ENCODE data around the gene TAS2R13. TPM values are rescaled to one million over a fixed set of nuclear protein-coding genes. Genes with fewer than 3 reads are reported as not detected.

Gene TAS2R13
- total RNA-seq = under 1 TPM; 0.41 to 0.44 TPM
- long read RNA-seq = 0 reads

GRCh38 chr12:10909462-10909861 is at the start of gene TAS2R13:
Gene TAS2R13 (minus strand): TSS chr12:10909562. CDS start chr12:10909298, 264 bp downstream.
- ATAC-seq (no peak), DNase-seq (no peak)
- intact Hi-C loops (cut with DNase I) = no loop called here

GRCh38 chr12:10957741-10958140 is 48.4 kb upstream of the TAS2R13 start:
- intact Hi-C loops (cut with DNase I) = no loop called here
- no peak for ATAC-seq
- no peak for DNase-seq

- ATAC-seq (no peak), DNase-seq (no peak)
- intact Hi-C loops (cut with DNase I) = no loop called here
Measured at GRCh38 chr12:10956085-10956484, 46.7 kb upstream of the TAS2R13 start.

GRCh38 chr12:10952645-10953044 is 43.3 kb upstream of the TAS2R13 start:
- ATAC-seq (peak; percentile 68 to 79), DNase-seq (no peak)
- intact Hi-C loops (cut with DNase I) = no loop called here

- DNase-seq (no peak), ATAC-seq (no peak)
- intact Hi-C loops (cut with DNase I) = no loop called here
Measured at GRCh38 chr12:10943167-10943566, 33.8 kb upstream of the TAS2R13 start.

GRCh38 chr12:10941916-10942607 is 32.7 kb upstream of the TAS2R13 start:
- ATAC-seq (no peak), DNase-seq (no peak)
- intact Hi-C loops (cut with DNase I) = no loop called here

GRCh38 chr12:10941369-10941768 is 32.0 kb upstream of the TAS2R13 start:
- intact Hi-C loops (cut with DNase I) = no loop called here
- ATAC-seq (no peak), DNase-seq (no peak)

GRCh38 chr12:10940389-10940788 is 31.0 kb upstream of the TAS2R13 start:
- ATAC-seq (peak in 1 of 2 donors; percentile 65), DNase-seq (no peak)
- intact Hi-C loops (cut with DNase I) = no loop called here

GRCh38 chr12:10939163-10939562 is 29.8 kb upstream of the TAS2R13 start, which contains the start of gene TAS2R14:
Gene TAS2R14 (minus strand): TSS chr12:10939263. CDS start chr12:10939207, 56 bp downstream.
- ATAC-seq (no peak), DNase-seq (no peak)
- intact Hi-C loops (cut with DNase I) = no loop called here

- ATAC-seq = no peak
- intact Hi-C loops (cut with DNase I) = no loop called here
- DNase-seq = no peak
Measured at GRCh38 chr12:10936506-10936905, 27.1 kb upstream of the TAS2R13 start.

- intact Hi-C loops (cut with DNase I) = no loop called here
- DNase-seq = no peak
Measured at GRCh38 chr12:10928746-10929286, 19.5 kb upstream of the TAS2R13 start, which contains the start of gene PRH2. Gene PRH2 (plus strand): TSS chr12:10929236. CDS start chr12:10929274, 38 bp downstream.

GRCh38 chr12:10926269-10926668 is 16.9 kb upstream of the TAS2R13 start:
- intact Hi-C loops (cut with DNase I) = no loop called here
- DNase-seq (no peak), ATAC-seq (no peak)

More at GRCh38 chr12:10928746-10929286, 19.5 kb upstream of the TAS2R13 start, which contains the start of gene PRH2:
- no peak for ATAC-seq

- ATAC-seq (no peak), DNase-seq (no peak)
- intact Hi-C loops (cut with DNase I) = no loop called here
Measured at GRCh38 chr12:10919809-10920208, 10.4 kb upstream of the TAS2R13 start.

- no peak for ATAC-seq
- DNase-seq = no peak
Measured at GRCh38 chr12:10910380-10910779, 1.0 kb upstream of the TAS2R13 start.

GRCh38 chr12:10904686-10905085 is 4.7 kb downstream of the TAS2R13 start:
- ATAC-seq = no peak
- intact Hi-C loops (cut with DNase I) = no loop called here
- DNase-seq = no peak

More at GRCh38 chr12:10910380-10910779, 1.0 kb upstream of the TAS2R13 start:
- intact Hi-C loops (cut with DNase I) = no loop called here

- intact Hi-C loops (cut with DNase I) = no loop called here
- ATAC-seq (no peak), DNase-seq (no peak)
Measured at GRCh38 chr12:10901427-10901826, 7.9 kb downstream of the TAS2R13 start.

- no peak for DNase-seq
- intact Hi-C loops (cut with DNase I) = no loop called here
- ATAC-seq = no peak
Measured at GRCh38 chr12:10900972-10901371, 8.4 kb downstream of the TAS2R13 start.

GRCh38 chr12:10900530-10900929 is 8.8 kb downstream of the TAS2R13 start:
- intact Hi-C loops (cut with DNase I) = no loop called here
- ATAC-seq (no peak), DNase-seq (no peak)

GRCh38 chr12:10896854-10897253 is 12.5 kb downstream of the TAS2R13 start:
- intact Hi-C loops (cut with DNase I) = no loop called here
- ATAC-seq (no peak), DNase-seq (no peak)

GRCh38 chr12:10891937-10892336 is 17.4 kb downstream of the TAS2R13 start:
- DNase-seq (no peak), ATAC-seq (no peak)
- intact Hi-C loops (cut with DNase I) = no loop called here

GRCh38 chr12:10889226-10889625 is 20.1 kb downstream of the TAS2R13 start:
- intact Hi-C loops (cut with DNase I) = no loop called here
- ATAC-seq = no peak
- DNase-seq = no peak

Data from left cardiac atrium (tissue), 4 donors.